ENCODE data around the gene TEX13D. TPM values are rescaled to one million over a fixed set of nuclear protein-coding genes. Genes with fewer than 3 reads are reported as not detected.

Gene TEX13D
- total and polyA plus RNA-seq, 9 of the 15 experiments (the other 6 are each of a cell fraction or from before 2014, with no cell fraction given) = 0.06 TPM; not detected in 8

DNA sequence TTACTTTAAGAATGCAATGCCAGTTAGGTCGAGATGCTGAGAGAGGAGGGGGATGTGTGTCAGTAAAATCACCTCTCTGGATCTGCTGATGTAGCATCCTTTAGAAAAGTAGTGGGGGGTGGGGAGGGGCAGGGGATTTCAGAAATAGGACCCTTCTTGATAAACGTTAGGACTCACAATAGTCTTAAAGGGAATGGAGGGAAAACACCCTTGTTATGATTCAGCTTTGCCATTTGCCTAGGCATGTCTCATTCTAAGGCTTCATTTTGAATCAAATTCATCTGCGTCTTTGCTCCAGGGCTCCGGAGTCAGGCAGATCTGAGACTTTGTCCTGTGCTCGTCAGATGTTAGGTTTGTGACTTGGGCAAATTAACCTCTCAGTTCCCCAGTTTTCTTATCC lies 14.8 kb downstream of the TEX13D start (continued):
- TF ChIP-seq, protein P1, sequence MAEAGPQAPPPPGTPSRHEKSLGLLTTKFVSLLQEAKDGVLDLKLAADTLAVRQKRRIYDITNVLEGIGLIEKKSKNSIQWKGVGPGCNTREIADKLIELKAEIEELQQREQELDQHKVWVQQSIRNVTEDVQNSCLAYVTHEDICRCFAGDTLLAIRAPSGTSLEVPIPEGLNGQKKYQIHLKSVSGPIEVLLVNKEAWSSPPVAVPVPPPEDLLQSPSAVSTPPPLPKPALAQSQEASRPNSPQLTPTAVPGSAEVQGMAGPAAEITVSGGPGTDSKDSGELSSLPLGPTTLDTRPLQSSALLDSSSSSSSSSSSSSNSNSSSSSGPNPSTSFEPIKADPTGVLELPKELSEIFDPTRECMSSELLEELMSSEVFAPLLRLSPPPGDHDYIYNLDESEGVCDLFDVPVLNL (CRISPR knock-in tag; IDR thresholded peaks at IDR 0.05; ENCODE audit: low read depth) = no peak
- TF ChIP-seq ATF1 (CRISPR knock-in tag; IDR thresholded peaks at IDR 0.05) (no peak), ATF1 (tag; IDR thresholded peaks at IDR 0.05) (no peak), ZNF274 (IDR thresholded peaks at IDR 0.05; ENCODE audit: borderline replicate concordance, low read depth, low read length) (no peak), ZNF445 (CRISPR knock-in tag; IDR thresholded peaks at IDR 0.05; ENCODE audit: low read depth) (no peak), ZNF121 (CRISPR knock-in tag; conservative IDR thresholded peaks at IDR 0.05) (no peak), MGA (IDR thresholded peaks at IDR 0.05) (no peak)
- TF ChIP-seq, protein P2, sequence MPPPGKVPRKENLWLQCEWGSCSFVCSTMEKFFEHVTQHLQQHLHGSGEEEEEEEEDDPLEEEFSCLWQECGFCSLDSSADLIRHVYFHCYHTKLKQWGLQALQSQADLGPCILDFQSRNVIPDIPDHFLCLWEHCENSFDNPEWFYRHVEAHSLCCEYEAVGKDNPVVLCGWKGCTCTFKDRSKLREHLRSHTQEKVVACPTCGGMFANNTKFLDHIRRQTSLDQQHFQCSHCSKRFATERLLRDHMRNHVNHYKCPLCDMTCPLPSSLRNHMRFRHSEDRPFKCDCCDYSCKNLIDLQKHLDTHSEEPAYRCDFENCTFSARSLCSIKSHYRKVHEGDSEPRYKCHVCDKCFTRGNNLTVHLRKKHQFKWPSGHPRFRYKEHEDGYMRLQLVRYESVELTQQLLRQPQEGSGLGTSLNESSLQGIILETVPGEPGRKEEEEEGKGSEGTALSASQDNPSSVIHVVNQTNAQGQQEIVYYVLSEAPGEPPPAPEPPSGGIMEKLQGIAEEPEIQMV (tag; conservative IDR thresholded peaks at IDR 0.05; ENCODE audit: low read depth) = no peak

Data from K562 (cell line).